Transverse colon (tissue), 3 donors: ENCODE data around the gene CAPS2.

Experiments used
- CTCF ChIP-seq, 5 experiments: fragments of 200-600 bp in 3 of 5; fragments of 450-650 bp in 2 of 5; sonication (generic) in 3 of 5; IDR thresholded peaks; 1 replicate in 2 of 5; 2 replicates in 3 of 5; pipeline ENCODE4 v1.5.1; 2016 to 2017; ENCODE audit warnings: antibody characterized with exemption in 5 of 5, inconsistent platforms in 3 of 5, mild to moderate bottlenecking in 2 of 5, moderate library complexity in 1 of 5
- POLR2A ChIP-seq: fragments of 450-650 bp; IDR thresholded peaks from one replicate; pipeline ENCODE4 v1.6.1; 2016; ENCODE audit warnings: antibody characterized with exemption, mild to moderate bottlenecking, moderate library complexity

DNA sequence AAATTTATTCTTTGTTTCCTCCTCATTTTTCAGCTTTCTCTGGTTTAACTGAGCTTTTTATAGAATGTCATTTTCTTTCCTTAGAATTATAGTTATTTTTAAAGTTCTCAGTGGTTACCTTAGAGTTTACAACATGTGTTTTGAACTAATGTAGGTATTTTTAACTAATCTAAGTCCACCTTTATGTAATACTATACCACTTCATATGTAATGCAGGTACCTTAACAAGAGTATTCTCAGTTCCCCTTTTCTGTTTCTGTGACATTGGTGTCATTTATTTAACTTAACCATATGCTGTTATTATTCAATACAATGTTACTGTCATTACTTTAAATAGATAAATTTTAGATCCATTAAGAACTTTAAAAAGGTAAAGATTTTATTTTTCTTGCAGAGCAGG is 90.1 kb downstream of the CAPS2 start:
- TF ChIP-seq POLR2A = no peak
- no peak for TF ChIP-seq CTCF (IDR thresholded peaks at IDR 0.05)
